Islet precursor cell (in vitro differentiated cells): Measurements from ENCODE around the gene GALNT8.
A peak's percentile ranks its signal among the peaks of the same experiment; 100 is the strongest.
"Not testable (repeated sequence)": the region's sequence is repeated elsewhere in the genome, so short reads cannot be mapped to it uniquely, and the experiment has no call there.

Experiments
- DNase-seq: peaks from one replicate; pipeline ENCODE4 v3.0.0-alpha.2; 2018

Gene GALNT8, protein sequence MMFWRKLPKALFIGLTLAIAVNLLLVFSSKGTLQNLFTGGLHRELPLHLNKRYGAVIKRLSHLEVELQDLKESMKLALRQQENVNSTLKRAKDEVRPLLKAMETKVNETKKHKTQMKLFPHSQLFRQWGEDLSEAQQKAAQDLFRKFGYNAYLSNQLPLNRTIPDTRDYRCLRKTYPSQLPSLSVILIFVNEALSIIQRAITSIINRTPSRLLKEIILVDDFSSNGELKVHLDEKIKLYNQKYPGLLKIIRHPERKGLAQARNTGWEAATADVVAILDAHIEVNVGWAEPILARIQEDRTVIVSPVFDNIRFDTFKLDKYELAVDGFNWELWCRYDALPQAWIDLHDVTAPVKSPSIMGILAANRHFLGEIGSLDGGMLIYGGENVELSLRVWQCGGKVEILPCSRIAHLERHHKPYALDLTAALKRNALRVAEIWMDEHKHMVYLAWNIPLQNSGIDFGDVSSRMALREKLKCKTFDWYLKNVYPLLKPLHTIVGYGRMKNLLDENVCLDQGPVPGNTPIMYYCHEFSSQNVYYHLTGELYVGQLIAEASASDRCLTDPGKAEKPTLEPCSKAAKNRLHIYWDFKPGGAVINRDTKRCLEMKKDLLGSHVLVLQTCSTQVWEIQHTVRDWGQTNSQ

DNA sequence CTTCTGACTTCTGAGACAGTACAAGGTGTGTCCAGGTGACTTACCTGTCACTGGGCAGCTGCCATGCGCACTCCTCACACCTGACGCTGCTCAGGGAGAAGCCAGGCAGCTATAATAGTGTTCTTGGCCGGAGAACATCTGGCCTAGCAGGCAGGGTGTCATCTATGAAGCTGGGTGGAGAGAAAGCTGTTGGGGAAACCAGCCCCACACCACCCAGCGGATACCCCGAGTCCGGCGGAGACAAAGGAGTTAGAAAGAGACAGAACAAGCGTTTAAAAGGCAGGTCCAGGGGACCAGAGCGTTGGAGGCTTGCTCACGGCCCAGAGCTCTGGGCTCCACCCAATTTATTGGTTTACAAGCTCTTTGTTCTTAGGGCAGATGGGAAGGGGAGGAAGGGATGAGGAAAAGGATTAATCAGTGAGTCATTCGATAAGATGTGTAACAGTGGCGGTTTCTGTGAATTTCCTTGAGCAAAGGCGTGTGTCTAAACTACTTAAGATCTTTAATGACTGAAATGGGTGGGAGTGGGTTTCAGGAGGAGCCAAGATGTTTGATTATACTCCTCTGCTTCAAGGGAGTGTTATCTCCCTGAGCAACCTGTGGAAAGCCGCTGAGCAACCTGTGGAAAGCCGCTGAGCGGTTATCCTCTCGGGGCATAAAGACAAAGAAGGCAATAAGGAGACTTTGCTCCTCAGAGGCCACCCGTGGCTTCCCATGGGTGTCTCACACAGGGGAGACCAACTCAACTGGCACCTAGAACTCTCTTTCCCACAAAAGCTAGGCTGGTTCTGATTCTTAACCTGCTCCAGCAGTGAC, at the start of gene GALNT8:
Gene GALNT8, plus strand, starts transcription at position 580 of the 816 bp plus-strand sequence. CDS start 278 bp downstream, outside the sequence.
- DNase-seq, result no peak

DNA sequence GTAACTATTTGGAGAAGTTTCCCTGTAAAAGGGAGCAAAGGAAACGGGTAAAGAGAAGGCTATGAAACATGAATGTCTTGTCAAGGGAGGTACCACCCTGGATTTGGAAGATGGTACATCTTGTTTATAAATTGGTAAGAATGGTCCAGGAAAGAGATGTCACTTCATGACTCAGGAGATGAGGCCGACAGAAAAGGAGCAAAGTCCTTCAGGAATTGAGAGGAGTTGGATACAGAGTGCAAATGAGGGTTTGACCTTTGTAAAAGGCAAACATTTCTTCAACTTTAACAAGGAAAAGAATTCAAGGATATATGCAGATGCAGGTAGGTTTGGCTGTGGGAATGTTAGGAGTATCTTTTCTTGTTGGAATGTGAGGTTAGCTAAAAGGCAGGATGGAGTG, 40.5 kb upstream of the GALNT8 start:
- DNase-seq, result no peak

DNA sequence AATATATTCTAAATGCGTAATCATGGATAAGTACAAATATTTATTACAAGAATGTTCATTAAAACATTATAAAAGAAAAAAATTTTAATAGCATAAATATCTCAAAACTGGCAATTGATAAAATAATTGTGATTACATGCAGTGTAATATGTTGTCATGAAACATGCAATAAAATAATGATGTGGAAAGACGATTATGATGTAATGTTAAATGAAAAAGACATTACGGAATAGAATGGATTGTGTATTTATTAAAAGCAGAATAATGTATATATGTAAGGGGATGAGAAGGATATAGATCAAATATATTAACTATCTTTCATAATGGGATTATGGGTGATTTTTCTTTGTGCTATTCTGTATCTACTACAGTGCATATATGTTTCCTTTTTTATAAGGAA, 38.5 kb upstream of the GALNT8 start:
- DNase-seq, result no peak

DNA sequence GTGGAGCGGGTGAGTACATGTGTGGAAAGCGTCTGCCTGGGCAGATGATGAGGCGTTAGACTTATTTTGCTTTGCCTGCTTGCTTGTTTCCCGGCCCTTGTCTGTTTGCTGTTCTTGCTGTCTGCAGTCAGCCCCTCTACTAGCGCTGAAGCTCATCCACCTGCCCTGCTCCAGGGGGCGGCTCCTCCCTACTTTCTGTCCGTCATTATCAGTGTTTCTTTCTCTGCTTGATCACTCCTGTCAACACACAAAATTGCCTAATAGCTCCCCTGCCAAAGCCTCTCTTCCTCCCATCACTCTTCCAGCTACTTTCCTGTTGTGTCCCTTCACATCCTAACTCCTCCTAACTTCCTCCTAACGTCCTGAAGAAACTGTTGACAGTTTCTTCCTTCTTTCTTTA, 34.9 kb upstream of the GALNT8 start:
- no peak for DNase-seq

GRCh38 chr12:4690760-4691159, 29.4 kb upstream of the GALNT8 start:
- DNase-seq, result no peak

DNA sequence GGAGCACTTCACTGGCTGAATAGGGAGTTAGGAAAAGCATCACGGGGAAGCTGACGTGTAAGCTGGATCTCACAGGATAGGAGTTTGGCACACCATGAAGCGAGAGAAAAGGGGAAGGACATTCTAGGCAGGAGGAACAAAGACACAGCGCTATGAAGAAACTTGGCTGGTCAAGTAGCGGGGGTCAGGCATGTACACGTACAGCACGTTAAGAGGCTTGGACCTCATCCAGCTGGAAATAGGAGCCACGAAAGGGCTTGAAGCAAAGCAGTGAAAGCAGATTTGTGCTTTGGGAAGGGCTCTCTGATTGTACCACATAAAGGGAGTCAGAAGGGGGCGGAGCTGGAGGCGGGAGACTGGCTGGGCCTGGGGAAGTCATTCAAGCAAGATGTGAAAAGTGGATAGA, 19.6 kb upstream of the GALNT8 start:
- DNase-seq, result no peak

- no peak for DNase-seq
Observed at GRCh38 chr12:4701395-4702190, 18.6 kb upstream of the GALNT8 start.

DNA sequence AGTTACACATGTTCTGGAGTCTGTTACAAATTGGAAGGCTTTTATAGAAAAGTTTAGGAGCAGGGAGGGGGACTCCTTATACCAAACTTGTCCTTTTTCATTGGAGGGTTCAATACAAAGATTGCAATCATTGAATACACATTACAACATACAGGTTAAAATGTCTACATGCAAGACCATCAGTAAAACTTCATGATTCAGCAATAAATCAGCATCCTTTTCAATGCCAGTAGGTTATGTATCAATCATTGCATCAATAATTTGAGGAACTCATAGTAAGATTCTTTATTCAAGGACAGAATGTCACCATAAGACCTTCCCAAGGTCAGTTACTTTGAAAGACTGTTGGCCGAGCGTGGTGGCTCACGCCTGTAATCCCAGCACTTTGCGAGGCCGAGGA, 16.5 kb upstream of the GALNT8 start:
- DNase-seq, result no peak

GRCh38 chr12:4705824-4706223, 14.4 kb upstream of the GALNT8 start:
- no peak for DNase-seq

GRCh38 chr12:4707306-4707705, 12.9 kb upstream of the GALNT8 start:
- no peak for DNase-seq

DNA sequence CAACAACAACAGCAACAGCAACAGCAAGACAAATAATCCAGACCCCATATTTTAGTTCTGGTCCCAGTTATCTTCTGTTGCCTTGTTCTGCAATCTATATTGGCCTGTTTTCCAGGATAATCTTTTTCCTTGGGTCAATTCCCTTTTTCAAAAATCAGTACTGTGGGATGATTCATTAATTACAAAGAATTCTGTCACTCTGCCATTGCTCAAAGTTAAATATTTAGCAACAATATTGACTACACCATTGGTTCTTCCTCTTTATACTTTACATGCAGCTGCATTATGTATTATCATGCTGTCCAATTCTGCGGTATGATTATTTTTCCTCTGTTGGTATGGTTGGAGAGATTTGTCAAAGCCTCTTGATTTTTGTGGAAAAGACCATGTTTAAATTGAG, 10.1 kb upstream of the GALNT8 start:
- DNase-seq, result no peak

DNA sequence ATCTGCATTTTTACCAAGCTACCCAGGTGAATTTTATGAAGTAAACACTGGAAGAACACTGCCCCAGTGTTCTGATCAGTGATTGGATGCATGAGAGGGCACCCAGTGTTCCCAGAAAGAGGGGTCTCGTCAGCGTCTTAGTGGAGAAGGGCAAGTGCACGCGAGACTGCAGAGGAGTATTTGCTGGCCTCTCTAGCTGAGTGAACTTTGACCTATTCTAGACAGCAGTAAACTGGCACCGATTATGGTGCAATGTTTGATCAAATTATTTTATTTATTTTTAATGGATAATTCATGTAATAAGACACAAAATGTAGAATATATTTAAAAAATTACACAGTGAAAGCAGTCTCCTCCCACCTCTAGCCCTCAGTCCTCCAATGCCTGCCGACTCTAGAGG, 5.3 kb upstream of the GALNT8 start:
- no peak for DNase-seq

DNA sequence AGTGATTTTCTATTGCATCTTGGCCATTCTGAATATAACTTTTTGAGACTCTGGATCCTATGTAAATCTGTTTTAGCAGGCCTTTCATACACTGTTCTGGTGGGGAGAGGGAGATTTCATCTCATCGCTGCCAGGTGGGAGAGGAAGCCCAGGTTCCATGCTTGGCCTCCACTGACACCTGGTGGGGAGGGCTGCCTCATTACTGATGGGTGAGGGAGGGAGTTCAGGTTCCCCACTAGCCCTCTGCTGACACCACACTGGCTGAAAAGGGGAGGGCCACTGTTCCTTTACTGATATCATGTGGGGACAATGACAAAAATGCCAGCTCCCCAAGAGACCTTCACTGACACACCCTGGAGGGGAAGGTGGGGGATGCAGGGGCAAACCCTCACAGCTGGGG, 2.4 kb upstream of the GALNT8 start:
- DNase-seq, result no peak

- DNase-seq, result no peak
Observed at GRCh38 chr12:4720637-4720995, 416 bp downstream of the GALNT8 start.

GRCh38 chr12:4721587-4721986, 1.4 kb downstream of the GALNT8 start:
- DNase-seq, result not testable (repeated sequence)

- DNase-seq, result no peak
Observed at GRCh38 chr12:4723226-4723625, 3.0 kb downstream of the GALNT8 start.

DNA sequence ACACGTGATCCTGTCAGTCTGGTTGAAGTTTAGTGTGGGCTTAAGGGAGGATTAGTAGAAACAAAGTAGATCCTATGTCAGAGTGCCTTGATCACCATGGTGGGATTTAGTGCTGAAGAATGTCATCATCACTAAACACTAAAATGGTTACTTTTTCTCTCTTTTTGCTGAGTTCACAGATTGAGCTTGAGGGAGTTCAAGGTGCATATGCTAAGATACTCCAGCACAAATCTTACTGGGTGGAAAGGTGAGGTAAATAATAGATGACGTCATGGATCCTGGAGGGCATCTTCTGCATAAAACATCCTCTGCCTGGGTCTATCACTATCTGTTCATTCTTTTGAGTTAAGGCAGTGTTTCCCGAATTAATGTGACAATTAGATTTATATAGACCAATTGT, 4.9 kb downstream of the GALNT8 start:
- DNase-seq, result no peak

GRCh38 chr12:4734625-4735340, 14.6 kb downstream of the GALNT8 start:
- no peak for DNase-seq

DNA sequence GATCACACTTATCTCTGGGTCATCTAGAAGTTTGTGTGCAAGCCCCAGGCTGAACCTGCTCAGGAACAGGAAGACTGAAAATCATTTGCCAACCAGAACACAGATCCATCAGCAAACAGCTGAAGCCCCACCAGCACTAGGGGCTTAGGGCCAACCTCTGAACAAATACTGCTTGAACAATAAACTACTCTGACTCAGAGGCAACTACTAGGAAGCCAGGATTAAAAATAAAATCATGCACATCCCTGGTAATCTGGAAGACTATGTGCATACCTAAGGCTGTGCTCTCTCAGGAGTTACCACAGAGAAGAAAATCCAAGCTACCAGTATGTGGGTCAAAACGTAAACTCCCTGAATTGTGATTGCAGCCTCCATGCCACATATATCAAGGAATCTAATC, 15.9 kb downstream of the GALNT8 start:
- DNase-seq, result peak; percentile 51

- DNase-seq, result no peak
Observed at GRCh38 chr12:4738541-4738940, 18.3 kb downstream of the GALNT8 start.

- no peak for DNase-seq
Observed at GRCh38 chr12:4742416-4742970, 22.3 kb downstream of the GALNT8 start.

DNA sequence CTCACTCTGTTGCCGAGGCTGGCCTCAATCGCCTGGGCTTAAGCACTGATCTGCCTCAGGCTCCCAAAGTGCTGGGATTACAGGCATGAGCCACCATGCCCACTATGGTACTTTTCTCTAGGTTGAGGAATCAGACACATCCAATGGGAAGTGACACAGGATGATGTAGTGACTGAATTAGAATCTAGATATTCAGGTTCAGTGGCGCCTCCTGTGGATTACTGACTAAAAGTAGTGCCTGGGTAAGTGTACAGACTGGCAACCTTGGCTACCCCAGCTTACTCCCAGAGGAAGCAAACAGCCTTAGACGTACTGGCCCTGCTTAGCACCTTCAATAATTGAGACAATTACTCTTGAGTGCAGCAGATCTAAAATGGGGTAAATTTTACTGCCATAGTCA, 22.8 kb downstream of the GALNT8 start:
- DNase-seq, result no peak
